AG09309 (cell line): ENCODE results near the gene CDKN2AIPNL.

Source experiments
- DNase-seq: peaks from one replicate; pipeline ENCODE4 v3.0.0-alpha.2; 2010; ENCODE audit warnings: low read depth
- H3K4me3 ChIP-seq: 2 replicates; pipeline ENCODE4 v1.5.1; 2011; ENCODE audit warnings: mild to moderate bottlenecking, low read depth, low read length, moderate library complexity; ENCODE audit not compliant: control insufficient read depth
- CTCF ChIP-seq: IDR thresholded peaks from 2 replicates; pipeline ENCODE4 v1.5.1; 2011; ENCODE audit warnings: mild to moderate bottlenecking, low read depth, low read length, inconsistent platforms; ENCODE audit not compliant: insufficient read depth, control insufficient read depth; ENCODE audit errors: missing control alignments

The CDKN2AIPNL gene

GRCh38 chr5:134432677-134433359 is 21.1 kb upstream of the CDKN2AIPNL start:
- no peak for DNase-seq
- TF ChIP-seq CTCF = no peak
- no peak overlapping the region for H3K4me3 ChIP-seq

GRCh38 chr5:134432174-134432573 is 20.5 kb upstream of the CDKN2AIPNL start:
- no peak for TF ChIP-seq CTCF
- H3K4me3 ChIP-seq = no peak overlapping the region
- no peak for DNase-seq

GRCh38 chr5:134430001-134430569 is 18.4 kb upstream of the CDKN2AIPNL start:
- no peak for DNase-seq
- H3K4me3 ChIP-seq = no peak overlapping the region
- no peak for TF ChIP-seq CTCF

GRCh38 chr5:134427540-134428041 is 15.9 kb upstream of the CDKN2AIPNL start:
- no peak for TF ChIP-seq CTCF
- no peak for DNase-seq
- no peak overlapping the region for H3K4me3 ChIP-seq

GRCh38 chr5:134426361-134426760 is 14.7 kb upstream of the CDKN2AIPNL start:
- no peak for DNase-seq
- TF ChIP-seq CTCF = no peak
- no peak overlapping the region for H3K4me3 ChIP-seq

GRCh38 chr5:134423376-134423775 is 11.7 kb upstream of the CDKN2AIPNL start:
- TF ChIP-seq CTCF = no peak
- no peak for DNase-seq
- H3K4me3 ChIP-seq = no peak overlapping the region
